Astrocyte of the spinal cord (primary cell): Measurements from ENCODE around the gene PNPLA1.
A peak's percentile ranks its signal among the peaks of the same experiment; 100 is the strongest.

Experiments
- DNase-seq: peaks from one replicate; pipeline ENCODE4 v3.0.0; 2011; ENCODE audit warnings: low read depth, low spot score
- H3K4me3 ChIP-seq: 2 replicates; pipeline ENCODE4 v1.5.1; 2011; ENCODE audit warnings: low read depth, mild to moderate bottlenecking, low read length, moderate library complexity
- in situ Hi-C: cut with HindIII; loops from 2 replicates; pipeline ENCODE4 v1.10.0; 2017; ENCODE audit warnings: low sequenced_read_pairs
- TF ChIP-seq, protein P1 (sequence below): IDR thresholded peaks from 2 replicates; pipeline ENCODE4 v1.5.1; 2012; ENCODE audit warnings: low read depth, mild to moderate bottlenecking, low read length, inconsistent platforms

PNPLA1 gene

DNA sequence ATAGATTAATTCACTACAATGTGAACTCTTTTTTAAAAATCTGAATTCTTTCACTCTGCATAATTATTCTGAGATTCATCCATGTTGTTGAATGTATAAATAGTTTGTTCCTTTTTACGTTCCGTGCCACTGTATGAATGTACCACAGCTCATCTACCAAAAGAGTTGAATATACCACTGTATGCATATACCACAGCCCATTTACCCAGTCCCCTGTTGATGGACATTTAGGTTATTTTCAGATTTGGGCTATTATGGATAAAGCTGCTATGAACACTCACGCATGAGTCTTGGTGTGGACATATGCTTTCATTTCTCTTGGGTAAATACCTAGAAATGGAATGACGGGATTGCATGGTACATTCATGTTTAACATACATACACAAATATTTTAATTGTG is 28.2 kb downstream of the PNPLA1 start:
- H3K4me3 ChIP-seq = no peak overlapping the region
- no peak for DNase-seq
- in situ Hi-C loops = no loop called here
- TF ChIP-seq, protein P1, sequence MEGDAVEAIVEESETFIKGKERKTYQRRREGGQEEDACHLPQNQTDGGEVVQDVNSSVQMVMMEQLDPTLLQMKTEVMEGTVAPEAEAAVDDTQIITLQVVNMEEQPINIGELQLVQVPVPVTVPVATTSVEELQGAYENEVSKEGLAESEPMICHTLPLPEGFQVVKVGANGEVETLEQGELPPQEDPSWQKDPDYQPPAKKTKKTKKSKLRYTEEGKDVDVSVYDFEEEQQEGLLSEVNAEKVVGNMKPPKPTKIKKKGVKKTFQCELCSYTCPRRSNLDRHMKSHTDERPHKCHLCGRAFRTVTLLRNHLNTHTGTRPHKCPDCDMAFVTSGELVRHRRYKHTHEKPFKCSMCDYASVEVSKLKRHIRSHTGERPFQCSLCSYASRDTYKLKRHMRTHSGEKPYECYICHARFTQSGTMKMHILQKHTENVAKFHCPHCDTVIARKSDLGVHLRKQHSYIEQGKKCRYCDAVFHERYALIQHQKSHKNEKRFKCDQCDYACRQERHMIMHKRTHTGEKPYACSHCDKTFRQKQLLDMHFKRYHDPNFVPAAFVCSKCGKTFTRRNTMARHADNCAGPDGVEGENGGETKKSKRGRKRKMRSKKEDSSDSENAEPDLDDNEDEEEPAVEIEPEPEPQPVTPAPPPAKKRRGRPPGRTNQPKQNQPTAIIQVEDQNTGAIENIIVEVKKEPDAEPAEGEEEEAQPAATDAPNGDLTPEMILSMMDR = no peak

GRCh38 chr6:36301085-36301658 is 31.3 kb downstream of the PNPLA1 start:
- TF ChIP-seq, protein P1 = no peak
- DNase-seq = no peak
- no peak overlapping the region for H3K4me3 ChIP-seq
- in situ Hi-C loops = no loop called here

DNA sequence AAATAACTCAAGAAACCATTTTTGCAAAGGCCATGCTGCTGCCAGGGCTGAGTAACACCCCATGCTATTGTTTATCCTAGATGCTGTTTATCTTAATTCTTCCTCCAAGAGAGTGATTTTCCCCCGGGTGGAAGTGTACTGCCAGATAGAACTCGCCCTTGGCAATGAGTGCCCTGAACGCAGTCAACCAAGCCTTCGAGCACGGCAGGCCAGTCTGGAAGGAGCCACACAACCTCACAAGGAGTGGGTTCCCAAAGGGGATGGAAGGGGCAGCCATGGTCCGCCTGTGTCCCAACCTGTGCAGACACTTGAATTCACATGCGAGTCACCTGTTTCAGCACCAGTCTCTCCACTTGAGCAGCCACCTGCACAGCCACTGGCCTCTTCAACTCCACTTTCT is 31.9 kb downstream of the PNPLA1 start:
- no peak for DNase-seq
- in situ Hi-C loops = no loop called here
- H3K4me3 ChIP-seq = no peak overlapping the region
- TF ChIP-seq, protein P1 = no peak

DNA sequence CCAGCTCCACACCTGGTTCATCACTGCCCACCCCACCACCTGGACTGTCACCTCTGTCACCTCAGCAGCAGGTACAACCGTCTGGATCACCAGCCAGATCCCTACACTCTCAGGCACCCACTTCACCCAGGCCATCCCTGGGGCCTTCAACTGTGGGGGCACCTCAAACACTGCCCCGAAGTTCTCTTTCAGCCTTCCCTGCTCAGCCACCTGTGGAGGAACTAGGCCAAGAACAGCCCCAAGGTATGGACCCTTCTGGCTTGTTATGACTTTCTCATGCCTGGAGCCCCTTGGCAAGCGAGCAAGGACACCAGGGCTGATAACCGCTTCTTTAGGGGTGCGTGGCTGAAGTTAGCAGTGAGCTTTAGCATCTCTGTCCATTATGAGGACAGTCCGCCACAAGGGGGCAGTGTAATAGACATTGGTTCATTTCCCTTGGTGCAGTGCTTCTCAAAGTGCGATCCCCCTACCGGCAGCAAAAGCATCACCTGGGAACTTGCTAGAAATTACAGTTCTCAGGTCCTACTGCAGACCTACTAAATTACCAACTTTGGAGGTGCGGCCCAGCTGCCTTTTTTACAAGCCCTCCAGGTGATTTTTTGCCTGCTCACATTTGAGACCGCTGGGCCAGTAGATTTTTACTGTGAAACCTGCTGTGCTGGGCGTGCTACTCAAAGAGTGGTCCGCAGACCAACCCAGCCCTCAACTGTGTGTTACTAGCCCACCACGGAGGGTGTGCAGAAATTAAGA is 32.5 kb downstream of the PNPLA1 start:
- peak; percentile 84 for DNase-seq
- in situ Hi-C loops = no loop called here

GRCh38 chr6:36305885-36306284 is 36.0 kb downstream of the PNPLA1 start:
- in situ Hi-C loops = no loop called here
- TF ChIP-seq, protein P1 = no peak
- no peak overlapping the region for H3K4me3 ChIP-seq

More for the DNA sequence above, 32.5 kb downstream of the PNPLA1 start:
- TF ChIP-seq, protein P1 = peak; percentile 97
- no peak overlapping the region for H3K4me3 ChIP-seq

GRCh38 chr6:36306375-36306774 is 36.5 kb downstream of the PNPLA1 start:
- DNase-seq = no peak
- no peak overlapping the region for H3K4me3 ChIP-seq
- in situ Hi-C loops = no loop called here
- TF ChIP-seq, protein P1 = no peak

More at GRCh38 chr6:36305885-36306284, 36.0 kb downstream of the PNPLA1 start:
- no peak for DNase-seq
